Astrocyte (in vitro differentiated cells and primary cell): ENCODE measurements around the gene UQCR11. TPM values are rescaled to one million over a fixed set of nuclear protein-coding genes. Genes with fewer than 3 reads are reported as not detected.

Source experiments
- DNase-seq: peaks from one replicate; pipeline ENCODE4 v3.0.0-alpha.2; 2010; ENCODE audit warnings: low read depth
- FAIRE-seq: peaks from 2 replicates; lab custom pipeline; 2011; peaks lifted over from hg19 to GRCh38; lab: Jason Lieb, UNC
- H2AFZ ChIP-seq: 2 replicates; pipeline ENCODE4 v1.6.0; 2012; ENCODE audit warnings: low read depth, low read length, inconsistent platforms
- H3K27ac ChIP-seq: 2 replicates; pipeline ENCODE4 v1.5.1; 2011; ENCODE audit warnings: low read depth, low read length, inconsistent platforms
- H3K27me3 ChIP-seq: 2 replicates; pipeline ENCODE4 v1.6.0; 2011; ENCODE audit warnings: low read length, inconsistent platforms; ENCODE audit not compliant: insufficient read depth
- H3K36me3 ChIP-seq: 2 replicates; pipeline ENCODE4 v1.5.1; 2011; ENCODE audit warnings: low read length, inconsistent platforms; ENCODE audit not compliant: insufficient read depth
- H3K4me1 ChIP-seq: 2 replicates; pipeline ENCODE4 v1.5.1; 2011; ENCODE audit warnings: low read length, inconsistent platforms; ENCODE audit not compliant: insufficient read depth
- H3K4me2 ChIP-seq: 2 replicates; pipeline ENCODE4 v1.6.0; 2012; ENCODE audit warnings: low read length, inconsistent platforms
- H3K4me3 ChIP-seq: 2 replicates; pipeline ENCODE4 v1.5.1; 2011; ENCODE audit warnings: low read depth, mild to moderate bottlenecking, low read length, inconsistent platforms; ENCODE audit not compliant: insufficient read depth
- H3K79me2 ChIP-seq: 2 replicates; pipeline ENCODE4 v1.6.0; 2012; ENCODE audit warnings: mild to moderate bottlenecking, low read length, inconsistent platforms; ENCODE audit not compliant: insufficient read depth
- H3K9ac ChIP-seq: 2 replicates; pipeline ENCODE4 v1.6.0; 2012; ENCODE audit warnings: mild to moderate bottlenecking, low read length, inconsistent platforms
- H3K9me3 ChIP-seq: 2 replicates; pipeline ENCODE4 v1.5.1; 2012; ENCODE audit warnings: low read depth, mild to moderate bottlenecking, low read length, inconsistent platforms; ENCODE audit not compliant: insufficient read depth
- H4K20me1 ChIP-seq: 2 replicates; pipeline ENCODE4 v1.6.0; 2012; ENCODE audit warnings: low read length, inconsistent platforms; ENCODE audit not compliant: insufficient read depth
- H3K27ac Mint-ChIP-seq: one replicate; pipeline ENCODE4 v1.8.0; 2021; ENCODE audit warnings: mild to moderate bottlenecking, mixed read lengths; ENCODE audit not compliant: unreplicated experiment
- H3K27me3 Mint-ChIP-seq: one replicate; pipeline ENCODE4 v1.8.0; 2021; ENCODE audit warnings: low read depth, mixed read lengths; ENCODE audit not compliant: unreplicated experiment
- H3K36me3 Mint-ChIP-seq: one replicate; pipeline ENCODE4 v1.8.0; 2021; ENCODE audit warnings: low read depth, mixed read lengths; ENCODE audit not compliant: unreplicated experiment
- H3K4me1 Mint-ChIP-seq: one replicate; pipeline ENCODE4 v1.8.0; 2021; ENCODE audit warnings: low read depth, mixed read lengths; ENCODE audit not compliant: unreplicated experiment
- H3K4me3 Mint-ChIP-seq: one replicate; pipeline ENCODE4 v1.8.0; 2021; ENCODE audit warnings: mild to moderate bottlenecking, moderate library complexity, mixed read lengths; ENCODE audit not compliant: unreplicated experiment
- H3K9me3 Mint-ChIP-seq: one replicate; pipeline ENCODE4 v1.8.0; 2021; ENCODE audit warnings: mild to moderate bottlenecking, mixed read lengths; ENCODE audit not compliant: unreplicated experiment
- EZH2 ChIP-seq: IDR thresholded peaks from 2 replicates; pipeline ENCODE4 v1.6.1; 2012; ENCODE audit warnings: mild to moderate bottlenecking, low read length, inconsistent platforms; ENCODE audit not compliant: insufficient read depth
- total RNA-seq: library from RNA; stranded (reverse); gene quantifications from 2 replicates; pipeline ENCODE4 v1.2.1, GENCODE V29; 2021
- TF ChIP-seq, protein P1 (sequence below): IDR thresholded peaks from 2 replicates; pipeline ENCODE4 v1.5.1; 2011; ENCODE audit warnings: low read depth, mild to moderate bottlenecking, inconsistent platforms, low read length, moderate library complexity; ENCODE audit not compliant: insufficient read depth

UQCR11 gene
- total RNA-seq, 1 donor from 2014 or later, result 255 TPM

DNA sequence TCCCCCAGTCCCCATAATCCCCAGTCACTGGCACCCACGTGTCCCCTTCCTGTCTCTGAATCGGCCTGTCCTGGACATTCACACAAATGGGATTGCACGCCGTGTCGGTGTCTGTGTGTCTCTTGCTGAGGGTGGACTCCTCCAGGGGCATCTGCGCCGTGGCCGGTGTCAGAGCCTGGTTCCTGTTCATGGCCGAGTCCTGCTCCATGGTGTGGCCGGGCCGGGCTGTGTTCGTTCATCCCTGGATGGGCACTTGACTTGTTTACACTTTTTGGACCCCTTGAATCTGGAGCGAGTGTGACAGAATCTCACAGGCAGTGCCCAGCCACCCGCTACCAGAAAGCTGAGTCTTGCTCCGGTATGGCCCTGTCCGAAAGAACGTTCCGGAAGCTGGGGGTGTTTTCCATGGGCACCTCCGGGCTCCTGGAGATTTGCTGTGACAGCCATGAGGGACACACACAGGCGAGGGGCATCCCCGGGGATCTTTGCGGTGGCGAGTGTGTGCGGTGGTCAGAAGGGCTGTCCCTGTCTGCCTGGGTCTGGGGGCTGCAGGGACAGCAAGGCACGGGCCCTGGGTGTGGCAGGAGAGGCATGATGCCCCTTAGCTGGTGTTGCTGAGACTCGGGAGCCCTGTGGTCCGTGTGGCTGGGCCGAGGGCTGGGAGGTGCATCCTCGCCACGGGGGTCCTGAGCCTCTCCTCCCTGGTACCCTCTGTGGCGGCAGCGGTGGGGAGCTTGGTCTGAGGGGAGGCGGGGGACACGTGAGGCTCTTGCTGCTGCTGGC is 30.7 kb downstream of the UQCR11 start:
- Histone ChIP-seq H4K20me1 (peaks cover 11% of the 10 kb centered on the region), H3K36me3 (no peaks in the 10 kb centered on the region), H2AFZ (no peak overlapping the region), H3K9me3 (no peaks in the 10 kb centered on the region), H3K79me2 (no peaks in the 10 kb centered on the region), H3K4me1 (no peaks in the 10 kb centered on the region), H3K27ac (no peak overlapping the region), H3K4me2 (no peak overlapping the region), H3K9ac (no peak overlapping the region), H3K27me3 (no peaks in the 10 kb centered on the region), H3K4me3 (no peak overlapping the region)
- no peaks in the 10 kb centered on the region for H3K4me1 Mint-ChIP-seq
- TF ChIP-seq, protein P1, sequence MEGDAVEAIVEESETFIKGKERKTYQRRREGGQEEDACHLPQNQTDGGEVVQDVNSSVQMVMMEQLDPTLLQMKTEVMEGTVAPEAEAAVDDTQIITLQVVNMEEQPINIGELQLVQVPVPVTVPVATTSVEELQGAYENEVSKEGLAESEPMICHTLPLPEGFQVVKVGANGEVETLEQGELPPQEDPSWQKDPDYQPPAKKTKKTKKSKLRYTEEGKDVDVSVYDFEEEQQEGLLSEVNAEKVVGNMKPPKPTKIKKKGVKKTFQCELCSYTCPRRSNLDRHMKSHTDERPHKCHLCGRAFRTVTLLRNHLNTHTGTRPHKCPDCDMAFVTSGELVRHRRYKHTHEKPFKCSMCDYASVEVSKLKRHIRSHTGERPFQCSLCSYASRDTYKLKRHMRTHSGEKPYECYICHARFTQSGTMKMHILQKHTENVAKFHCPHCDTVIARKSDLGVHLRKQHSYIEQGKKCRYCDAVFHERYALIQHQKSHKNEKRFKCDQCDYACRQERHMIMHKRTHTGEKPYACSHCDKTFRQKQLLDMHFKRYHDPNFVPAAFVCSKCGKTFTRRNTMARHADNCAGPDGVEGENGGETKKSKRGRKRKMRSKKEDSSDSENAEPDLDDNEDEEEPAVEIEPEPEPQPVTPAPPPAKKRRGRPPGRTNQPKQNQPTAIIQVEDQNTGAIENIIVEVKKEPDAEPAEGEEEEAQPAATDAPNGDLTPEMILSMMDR, result no peak
- no peak for TF ChIP-seq EZH2
- DNase-seq (no peak), FAIRE-seq (no peak)
- peaks cover 6% of the 10 kb centered on the region for H3K36me3 Mint-ChIP-seq
- H3K27me3 Mint-ChIP-seq, result peaks cover 5% of the 10 kb centered on the region
- no peak overlapping the region for H3K4me3 Mint-ChIP-seq
- no peaks in the 10 kb centered on the region for H3K9me3 Mint-ChIP-seq
- H3K27ac Mint-ChIP-seq, result no peak overlapping the region

- Mint-ChIP-seq H3K36me3 (peaks cover 2% of the 10 kb centered on the region), H3K4me1 (no peaks in the 10 kb centered on the region), H3K9me3 (no peaks in the 10 kb centered on the region), H3K27me3 (peaks cover 5% of the 10 kb centered on the region), H3K27ac (no peak overlapping the region), H3K4me3 (no peak overlapping the region)
- Histone ChIP-seq H3K4me3 (no peak overlapping the region), H3K4me1 (no peaks in the 10 kb centered on the region), H3K27ac (no peak overlapping the region), H3K4me2 (no peak overlapping the region), H3K9me3 (no peaks in the 10 kb centered on the region), H3K79me2 (no peaks in the 10 kb centered on the region), H4K20me1 (peaks cover 16% of the 10 kb centered on the region), H3K27me3 (no peaks in the 10 kb centered on the region), H3K9ac (no peak overlapping the region), H3K36me3 (no peaks in the 10 kb centered on the region), H2AFZ (no peak overlapping the region)
- TF ChIP-seq EZH2, result no peak
- TF ChIP-seq, protein P1, result no peak
- DNase-seq (no peak), FAIRE-seq (no peak)
Measured at GRCh38 chr19:1572795-1573194, 32.5 kb downstream of the UQCR11 start.

DNA sequence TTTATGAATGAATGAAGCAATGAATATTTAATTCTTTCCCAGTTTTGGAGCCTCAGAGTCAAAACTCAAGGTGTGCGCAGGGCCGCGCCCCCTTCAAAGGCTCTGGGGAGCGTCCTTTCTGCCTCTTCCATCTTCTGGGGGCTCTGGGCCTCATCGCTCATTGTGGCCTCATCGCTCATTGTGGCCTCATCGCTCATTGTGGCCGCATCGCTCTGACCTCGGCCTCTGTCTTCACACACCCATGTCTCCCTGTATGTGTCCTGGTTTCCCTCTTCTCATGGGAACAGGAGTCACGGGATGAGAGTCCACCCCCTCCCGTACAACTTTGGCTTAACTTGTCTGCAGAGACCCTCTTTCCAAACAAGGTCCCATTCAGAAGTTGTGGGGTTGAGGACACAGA is 33.9 kb downstream of the UQCR11 start:
- Mint-ChIP-seq H3K4me1 (no peaks in the 10 kb centered on the region), H3K4me3 (peak overlapping the region; percentile 27), H3K27ac (peak overlapping the region; percentile 50), H3K27me3 (peaks cover 5% of the 10 kb centered on the region), H3K36me3 (peaks cover 2% of the 10 kb centered on the region), H3K9me3 (no peaks in the 10 kb centered on the region)
- no peak overlapping the region for H3K27ac ChIP-seq
- no peaks in the 10 kb centered on the region for H3K27me3 ChIP-seq
- FAIRE-seq, result no peak
- no peak overlapping the region for H3K4me3 ChIP-seq
- H3K4me1 ChIP-seq, result no peaks in the 10 kb centered on the region
- no peak for TF ChIP-seq EZH2
- TF ChIP-seq, protein P1, result no peak
- peaks cover 11% of the 10 kb centered on the region for H3K79me2 ChIP-seq
- H3K9ac ChIP-seq, result no peak overlapping the region
- DNase-seq, result no peak
- no peak overlapping the region for H2AFZ ChIP-seq
- H3K9me3 ChIP-seq, result no peaks in the 10 kb centered on the region
- H4K20me1 ChIP-seq, result peaks cover 11% of the 10 kb centered on the region
- H3K36me3 ChIP-seq, result no peaks in the 10 kb centered on the region
- H3K4me2 ChIP-seq, result no peak overlapping the region
